DOHH2 (cell line): Measurements from ENCODE around the gene DOK6.

Source experiments
- EZH2phosphoT487 ChIP-seq: fragments of 200-600 bp; sonication (generic); IDR thresholded peaks from 2 replicates; pipeline ENCODE4 v1.6.1; 2017; ENCODE audit warnings: borderline replicate concordance, mild to moderate bottlenecking, antibody characterized with exemption, low read length, moderate library complexity, mixed read lengths
- TF ChIP-seq, protein P1 (sequence below): fragments of 200-600 bp; sonication (generic); IDR thresholded peaks from one replicate; pipeline ENCODE4 v1.5.1; 2014; ENCODE audit warnings: antibody characterized with exemption, mild to moderate bottlenecking, low read depth, low read length; ENCODE audit not compliant: poor library complexity, severe bottlenecking

DNA sequence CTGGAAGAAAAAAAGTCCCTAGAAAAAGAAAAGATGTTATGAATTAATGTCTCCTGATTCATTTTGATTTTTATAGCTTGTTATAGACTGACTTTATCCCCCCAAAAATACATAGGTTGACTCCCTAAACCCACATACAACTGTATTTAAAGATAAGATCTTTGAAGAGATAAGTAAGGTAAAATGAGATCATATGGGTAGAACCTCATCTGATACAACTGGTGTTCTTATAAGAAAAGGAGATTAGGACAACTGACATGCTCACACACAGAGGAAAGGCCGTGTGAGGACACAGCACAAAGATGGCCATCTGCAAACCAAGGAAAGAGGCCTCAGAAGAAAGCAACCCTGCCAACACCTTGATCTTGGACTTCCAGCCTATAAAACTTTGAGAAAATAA is 429.5 kb downstream of the DOK6 start:
- TF ChIP-seq, protein P1, sequence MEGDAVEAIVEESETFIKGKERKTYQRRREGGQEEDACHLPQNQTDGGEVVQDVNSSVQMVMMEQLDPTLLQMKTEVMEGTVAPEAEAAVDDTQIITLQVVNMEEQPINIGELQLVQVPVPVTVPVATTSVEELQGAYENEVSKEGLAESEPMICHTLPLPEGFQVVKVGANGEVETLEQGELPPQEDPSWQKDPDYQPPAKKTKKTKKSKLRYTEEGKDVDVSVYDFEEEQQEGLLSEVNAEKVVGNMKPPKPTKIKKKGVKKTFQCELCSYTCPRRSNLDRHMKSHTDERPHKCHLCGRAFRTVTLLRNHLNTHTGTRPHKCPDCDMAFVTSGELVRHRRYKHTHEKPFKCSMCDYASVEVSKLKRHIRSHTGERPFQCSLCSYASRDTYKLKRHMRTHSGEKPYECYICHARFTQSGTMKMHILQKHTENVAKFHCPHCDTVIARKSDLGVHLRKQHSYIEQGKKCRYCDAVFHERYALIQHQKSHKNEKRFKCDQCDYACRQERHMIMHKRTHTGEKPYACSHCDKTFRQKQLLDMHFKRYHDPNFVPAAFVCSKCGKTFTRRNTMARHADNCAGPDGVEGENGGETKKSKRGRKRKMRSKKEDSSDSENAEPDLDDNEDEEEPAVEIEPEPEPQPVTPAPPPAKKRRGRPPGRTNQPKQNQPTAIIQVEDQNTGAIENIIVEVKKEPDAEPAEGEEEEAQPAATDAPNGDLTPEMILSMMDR = no peak
- TF ChIP-seq EZH2phosphoT487 = no peak
